KBM-7 (cell line): ENCODE measurements around the gene SNX10.

ENCODE experiments used
- DNase-seq: peaks from one replicate; pipeline ENCODE4 v3.0.0-alpha.2; 2015
- in situ Hi-C: fragments of 300-500 bp; cut with MboI; formaldehyde crosslinking; loops from 2 replicates; pipeline ENCODE4 v1.14.3; 2020; ENCODE audit warnings: low sequenced_read_pairs, low pct_unique_long_range_greater_than_20kb, mixed read lengths

SNX10 gene

GRCh38 chr7:26357799-26358151 is 66.1 kb downstream of the SNX10 start:
- no peak for DNase-seq
- in situ Hi-C loops: loop anchor here (25.0 kb wide), 3 partner anchors 270 to 830 kb away; partner anchors contain the start of gene HOXA11

- no peak for DNase-seq
- in situ Hi-C loops: loop anchor here (25.0 kb wide), 3 partner anchors 273 to 827 kb away; partner anchors contain the start of gene HOXA11
Observed at GRCh38 chr7:26360650-26361049, 69.0 kb downstream of the SNX10 start.

- DNase-seq: no peak
- in situ Hi-C loops: loop anchor here (25.0 kb wide), 3 partner anchors 274 to 826 kb away; partner anchors contain the start of gene HOXA11
Observed at GRCh38 chr7:26361637-26362036, 70.0 kb downstream of the SNX10 start.

GRCh38 chr7:26363465-26363864 is 71.8 kb downstream of the SNX10 start:
- DNase-seq: no peak
- in situ Hi-C loops: loop anchor here (25.0 kb wide), 3 partner anchors 276 to 824 kb away; partner anchors contain the start of gene HOXA11

- DNase-seq: peak; percentile 91
- in situ Hi-C loops: loop anchor here (25.0 kb wide), 3 partner anchors 278 to 822 kb away; partner anchors contain the start of gene HOXA11
Observed at GRCh38 chr7:26365077-26365900, 73.6 kb downstream of the SNX10 start.

GRCh38 chr7:26365901-26366275 is 74.2 kb downstream of the SNX10 start:
- DNase-seq: no peak
- in situ Hi-C loops: loop anchor here (25.0 kb wide), 3 partner anchors 279 to 821 kb away; partner anchors contain the start of gene HOXA11

GRCh38 chr7:26367219-26367711 is 75.6 kb downstream of the SNX10 start:
- in situ Hi-C loops: loop anchor here (25.0 kb wide), 3 partner anchors 280 to 820 kb away; partner anchors contain the start of gene HOXA11
- no peak for DNase-seq

- in situ Hi-C loops: loop anchor here (25.0 kb wide), 3 partner anchors 281 to 819 kb away; partner anchors contain the start of gene HOXA11
- DNase-seq: no peak
Observed at GRCh38 chr7:26368542-26368941, 76.9 kb downstream of the SNX10 start.

- in situ Hi-C loops: loop anchor here (25.0 kb wide), 3 partner anchors 282 to 818 kb away; partner anchors contain the start of gene HOXA11
- DNase-seq: peak; percentile 88
Observed at GRCh38 chr7:26369593-26369992, 77.9 kb downstream of the SNX10 start.

- in situ Hi-C loops: loop anchor here (25.0 kb wide), 3 partner anchors 283 to 817 kb away; partner anchors contain the start of gene HOXA11
- peak; percentile 74 for DNase-seq
Observed at GRCh38 chr7:26370011-26370410, 78.3 kb downstream of the SNX10 start.

GRCh38 chr7:26372249-26372648 is 80.6 kb downstream of the SNX10 start:
- peak; percentile 36 for DNase-seq
- in situ Hi-C loops: loop anchor here (25.0 kb wide), 3 partner anchors 285 to 815 kb away; partner anchors contain the start of gene HOXA11

GRCh38 chr7:26372704-26373103 is 81.0 kb downstream of the SNX10 start:
- no peak for DNase-seq
- in situ Hi-C loops: loop anchor here (25.0 kb wide), 3 partner anchors 285 to 815 kb away; partner anchors contain the start of gene HOXA11

- DNase-seq: no peak
- in situ Hi-C loops: loop anchor here (25.0 kb wide), 3 partner anchors 288 to 812 kb away; partner anchors contain the start of gene HOXA11
Observed at GRCh38 chr7:26374647-26375373, 83.1 kb downstream of the SNX10 start.

GRCh38 chr7:26375726-26376174 is 84.1 kb downstream of the SNX10 start:
- peak; percentile 62 for DNase-seq
- in situ Hi-C loops: no loop called here

GRCh38 chr7:26376175-26376917 is 84.7 kb downstream of the SNX10 start:
- in situ Hi-C loops: no loop called here
- DNase-seq: peak; percentile 74

- DNase-seq: no peak
- in situ Hi-C loops: no loop called here
Observed at GRCh38 chr7:26378016-26378415, 86.4 kb downstream of the SNX10 start.

GRCh38 chr7:26379711-26380110 is 88.0 kb downstream of the SNX10 start:
- in situ Hi-C loops: no loop called here
- no peak for DNase-seq

GRCh38 chr7:26381476-26382353 is 90.1 kb downstream of the SNX10 start:
- DNase-seq: no peak
- in situ Hi-C loops: no loop called here
